ENCODE results near the gene USP16. TPM values are rescaled to one million over a fixed set of nuclear protein-coding genes. Genes with fewer than 3 reads are reported as not detected.

Gene USP16
- total RNA-seq, 2 experiments from 2014 or later: 39.3 to 42.1 TPM

DNA sequence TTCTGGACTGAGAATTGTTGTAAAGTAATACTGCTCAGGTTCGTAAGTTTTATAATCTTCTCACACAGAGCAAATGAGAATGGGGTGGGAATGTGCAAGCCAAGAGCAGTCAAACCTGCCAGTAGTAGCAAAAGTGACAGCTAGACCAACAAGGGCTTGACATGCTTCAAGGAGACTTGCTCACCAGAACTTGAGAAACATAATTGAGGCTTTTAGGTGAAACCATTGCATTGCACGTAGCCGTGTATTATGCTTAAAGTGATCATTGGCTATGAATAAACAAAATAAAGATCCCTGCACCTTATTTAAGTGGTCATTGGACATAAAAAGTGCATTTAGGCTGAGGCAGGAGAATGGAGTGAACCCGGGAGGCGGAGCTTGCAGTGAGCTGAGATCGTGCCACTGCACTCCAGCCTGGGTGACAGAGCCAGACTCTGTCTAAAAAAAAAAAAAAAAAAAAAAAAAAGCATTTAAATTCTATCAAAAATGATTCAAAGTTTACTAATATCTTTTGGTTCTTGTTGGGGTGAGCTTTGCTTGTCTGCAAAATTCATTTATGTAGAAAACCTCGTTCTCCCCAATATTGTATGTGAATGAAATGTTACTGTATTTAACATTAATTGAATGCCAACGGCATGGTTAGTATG is 60.8 kb downstream of the USP16 start:
- intact Hi-C loops (cut with micrococcal nuclease): no loop called here
- ChIA-PET POLR2A (interaction anchor here (1.1 kb wide), 1 partner anchor 8 kb away, joined by 3 read pairs; no protein-coding TSS in a partner anchor), CTCF (no interaction called here)
- Mint-ChIP-seq H3K4me1 (ENCODE audit: low read depth) (peaks cover 26% of the 10 kb centered on the region), H3K9me3 (no peaks in the 10 kb centered on the region), H3K4me3 (no peak overlapping the region), H3K36me3 (peaks cover 3% of the 10 kb centered on the region), H3K27me3 (no peaks in the 10 kb centered on the region), H3K27ac (no peak overlapping the region)
- no peak for DNase-seq

DNA sequence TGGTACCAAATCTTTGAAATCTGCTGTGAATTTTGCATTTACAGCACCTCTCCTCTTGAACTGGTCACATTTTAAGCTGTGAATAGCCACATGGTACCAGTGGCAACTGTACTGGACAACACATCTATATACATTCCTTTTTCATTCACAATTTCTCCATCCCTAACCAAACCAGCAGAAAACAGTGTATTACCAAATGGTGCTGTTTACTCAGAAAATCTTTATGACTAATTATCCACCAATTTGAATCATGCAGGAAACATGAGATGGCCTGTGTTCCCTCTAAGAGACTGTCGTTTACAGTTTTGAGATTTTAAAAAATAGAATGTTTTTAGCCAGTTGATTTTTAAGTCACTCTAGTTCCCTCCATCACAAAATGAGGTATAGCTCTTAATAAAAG is 66.6 kb downstream of the USP16 start:
- peaks cover 15% of the 10 kb centered on the region for H3K4me1 Mint-ChIP-seq (ENCODE audit: low read depth)
- ChIA-PET CTCF (interaction anchor here (1.3 to 7.5 kb wide), 6 partner anchors 17 to 286 kb away, joined by 3 to 72 read pairs (median 9); partner anchors contain the start of gene CCT8), POLR2A (interaction anchor here (1.5 kb wide), 1 partner anchor 208 kb away, joined by 3 read pairs; the partner anchor contains the start of gene BACH1)
- DNase-seq: no peak
- H3K9me3 Mint-ChIP-seq: no peaks in the 10 kb centered on the region
- H3K27me3 Mint-ChIP-seq: no peaks in the 10 kb centered on the region
- peaks cover 13% of the 10 kb centered on the region for H3K36me3 Mint-ChIP-seq
- intact Hi-C loops (cut with micrococcal nuclease): loop anchor here (2.0 kb wide), 4 partner anchors 14 to 758 kb away; no protein-coding TSS in a partner anchor
- H3K27ac Mint-ChIP-seq: peak overlapping the region; percentile 38
- H3K4me3 Mint-ChIP-seq: no peak overlapping the region

DNA sequence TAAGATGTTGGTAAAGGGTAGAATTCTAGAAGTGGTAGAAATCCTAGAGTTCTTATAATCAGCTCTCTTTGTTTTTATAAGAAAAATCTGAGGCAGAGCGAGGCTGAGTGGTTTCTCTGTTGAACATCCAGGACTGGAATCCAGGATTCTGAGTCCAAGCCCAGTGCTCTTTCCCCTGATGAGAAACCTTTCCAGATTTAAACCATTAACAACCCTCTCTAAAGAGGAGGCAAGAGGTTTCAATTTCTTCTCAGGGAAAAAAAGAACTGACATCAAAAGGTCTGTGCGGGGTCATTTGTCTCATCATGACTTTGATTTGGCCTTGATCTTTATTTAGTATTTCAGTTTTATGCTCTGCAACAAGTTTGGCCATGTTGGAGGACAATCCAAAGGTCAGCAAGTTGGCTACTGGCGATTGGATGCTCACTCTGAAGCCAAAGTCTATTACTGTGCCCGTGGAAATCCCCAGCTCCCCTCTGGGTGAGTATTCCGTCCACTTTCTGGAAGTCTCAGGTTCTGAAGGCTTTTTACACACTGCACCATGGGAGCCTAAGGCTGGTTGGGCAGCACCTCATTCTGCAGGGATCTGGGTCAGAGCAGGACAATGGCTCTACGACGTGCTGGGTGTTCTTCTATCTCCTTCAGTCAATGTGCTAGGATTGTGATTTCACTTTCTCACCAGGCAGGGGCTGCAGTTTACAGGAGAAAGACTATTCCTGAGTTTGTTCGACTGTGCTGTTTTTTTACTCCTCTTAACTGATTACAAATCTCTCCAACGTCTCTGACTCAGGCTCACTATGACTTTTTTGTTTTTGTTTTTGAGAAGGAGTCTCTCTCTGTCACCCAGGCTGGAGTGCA is 67.9 kb downstream of the USP16 start:
- no peaks in the 10 kb centered on the region for H3K27me3 Mint-ChIP-seq
- CTCF ChIA-PET: interaction anchor here (0.7 to 7.5 kb wide), 5 partner anchors 15 to 284 kb away, joined by 3 to 72 read pairs (median 5); no protein-coding TSS in a partner anchor
- peaks cover 13% of the 10 kb centered on the region for H3K36me3 Mint-ChIP-seq
- DNase-seq: no peak
- POLR2A ChIA-PET: no interaction called here
- intact Hi-C loops (cut with micrococcal nuclease): no loop called here
- peaks cover 15% of the 10 kb centered on the region for H3K4me1 Mint-ChIP-seq (ENCODE audit: low read depth)
- no peak overlapping the region for H3K4me3 Mint-ChIP-seq
- H3K27ac Mint-ChIP-seq: no peak overlapping the region
- H3K9me3 Mint-ChIP-seq: no peaks in the 10 kb centered on the region

DNA sequence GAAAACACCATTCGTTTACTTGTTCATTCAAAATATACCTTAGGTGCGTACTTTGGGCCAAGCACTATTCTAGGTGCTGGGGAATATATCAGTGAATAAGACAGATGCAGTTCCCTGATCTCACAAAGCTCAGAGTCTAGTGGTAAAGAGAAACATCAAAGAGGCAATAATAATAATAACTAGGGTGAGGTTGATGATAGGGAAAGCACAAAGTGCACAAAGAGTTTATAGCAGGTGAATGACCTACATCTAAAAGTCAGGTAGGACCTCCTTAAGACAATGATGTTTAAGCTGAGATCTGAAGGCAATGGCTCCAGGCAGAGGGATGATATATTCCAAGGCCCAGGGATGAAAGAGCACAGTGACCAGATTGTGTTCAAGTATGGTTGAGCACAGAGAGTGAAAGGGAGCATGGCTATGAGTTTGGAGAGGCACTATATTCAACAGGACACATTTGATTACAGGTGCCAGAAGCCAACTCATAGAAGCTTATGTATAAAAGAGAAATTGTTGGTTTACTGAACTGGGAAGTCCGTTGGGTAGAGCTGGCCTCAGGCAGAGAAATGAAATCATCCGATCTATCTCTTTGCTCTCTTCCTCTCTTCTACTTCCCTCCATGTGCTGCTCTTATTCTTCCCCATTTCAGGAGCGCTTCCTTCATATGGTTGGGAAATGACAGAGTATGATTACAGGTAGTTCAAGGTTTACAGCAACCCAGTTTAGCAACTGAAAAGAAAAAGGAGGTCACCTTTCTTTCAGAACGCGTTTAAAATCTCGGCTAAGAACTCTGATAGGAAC is 71.9 kb downstream of the USP16 start:
- peaks cover 8% of the 10 kb centered on the region for H3K4me1 Mint-ChIP-seq (ENCODE audit: low read depth)
- no peak for DNase-seq
- H3K9me3 Mint-ChIP-seq: no peaks in the 10 kb centered on the region
- intact Hi-C loops (cut with micrococcal nuclease): no loop called here
- H3K4me3 Mint-ChIP-seq: no peak overlapping the region
- ChIA-PET POLR2A (no interaction called here), CTCF (interaction anchor here (1.2 to 1.6 kb wide), 3 partner anchors 16 to 276 kb away, joined by 3 to 6 read pairs (median 3); partner anchors contain the start of gene BACH1)
- no peak overlapping the region for H3K27ac Mint-ChIP-seq
- peaks cover 14% of the 10 kb centered on the region for H3K36me3 Mint-ChIP-seq
- H3K27me3 Mint-ChIP-seq: no peaks in the 10 kb centered on the region

DNA sequence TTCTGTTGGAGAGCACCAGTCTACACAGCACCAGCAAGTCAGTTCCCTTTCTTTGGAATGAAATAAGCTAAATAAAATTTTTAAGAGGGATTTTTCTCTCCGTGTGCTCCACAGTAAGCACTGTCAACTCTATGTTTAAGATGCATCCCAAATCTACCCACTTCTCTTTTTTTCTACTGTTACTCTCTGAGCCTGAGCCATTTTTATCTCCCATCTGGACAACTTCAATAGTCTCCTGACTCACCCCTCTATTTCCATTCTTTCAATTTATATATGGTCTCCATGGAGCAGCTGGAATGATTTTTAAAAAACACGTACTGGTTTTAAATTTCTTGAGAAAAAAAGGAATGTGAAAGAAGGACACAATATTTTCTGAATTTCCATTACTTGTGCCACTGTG is 73.7 kb downstream of the USP16 start:
- CTCF ChIA-PET: interaction anchor here (0.8 to 1.6 kb wide), 4 partner anchors 9 to 273 kb away, joined by 3 to 5 read pairs (median 4); no protein-coding TSS in a partner anchor
- Mint-ChIP-seq H3K27me3 (no peaks in the 10 kb centered on the region), H3K36me3 (peaks cover 9% of the 10 kb centered on the region), H3K9me3 (no peaks in the 10 kb centered on the region), H3K4me1 (ENCODE audit: low read depth) (peaks cover 3% of the 10 kb centered on the region), H3K27ac (no peak overlapping the region), H3K4me3 (no peak overlapping the region)
- DNase-seq: no peak
- POLR2A ChIA-PET: no interaction called here
- intact Hi-C loops (cut with micrococcal nuclease): no loop called here

DNA sequence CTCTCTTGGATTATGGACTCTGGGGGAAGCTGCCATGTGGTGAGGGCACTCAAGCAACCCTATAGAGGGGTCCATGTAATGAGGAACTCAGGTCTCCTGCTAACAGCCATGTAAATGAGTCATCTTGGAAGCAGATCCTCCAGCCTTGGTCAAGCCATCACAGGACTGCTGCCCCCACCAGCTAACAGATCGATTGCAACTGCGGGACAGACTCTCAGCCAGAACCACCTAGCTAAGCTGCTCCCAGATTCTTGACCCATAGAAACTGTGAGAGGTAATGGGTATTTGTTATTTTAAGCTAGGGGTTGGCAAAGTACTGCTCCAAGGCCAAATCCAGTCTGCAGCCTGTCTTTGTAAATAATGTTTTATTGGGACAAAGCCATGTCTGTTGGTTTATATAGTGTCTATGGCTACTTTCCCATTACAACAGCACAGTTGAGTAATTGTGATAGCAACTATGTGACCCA is 78.4 kb downstream of the USP16 start:
- no peaks in the 10 kb centered on the region for H3K27me3 Mint-ChIP-seq
- DNase-seq: no peak
- intact Hi-C loops (cut with micrococcal nuclease): no loop called here
- ChIA-PET CTCF (no interaction called here), POLR2A (no interaction called here)
- H3K36me3 Mint-ChIP-seq: peaks cover 4% of the 10 kb centered on the region
- H3K4me1 Mint-ChIP-seq (ENCODE audit: low read depth): no peaks in the 10 kb centered on the region
- H3K9me3 Mint-ChIP-seq: no peaks in the 10 kb centered on the region
- no peak overlapping the region for H3K4me3 Mint-ChIP-seq
- no peak overlapping the region for H3K27ac Mint-ChIP-seq

Other genes with a start within 250 kb of the USP16 start
- 10 to 100 TPM; 26.7 to 29.1 TPM for gene LTN1, start 31.8 kb upstream of the USP16 start, total RNA-seq
- 10 to 100 TPM; 14.4 to 16.2 TPM for gene RWDD2B, start 5.3 kb upstream of the USP16 start, total RNA-seq
- gene CCT8, start 49.0 kb downstream of the USP16 start, total RNA-seq: 100 to 1,000 TPM; 431 to 435 TPM
- 1 to 10 TPM; 4.8 to 5.7 TPM for gene MAP3K7CL, start 106.0 kb downstream of the USP16 start, total RNA-seq